Astrocyte (in vitro differentiated cells and primary cell): ENCODE results near the gene ITGAE. TPM values are rescaled to one million over a fixed set of nuclear protein-coding genes. Genes with fewer than 3 reads are reported as not detected.

ENCODE experiments used
- DNase-seq: peaks from one replicate; pipeline ENCODE4 v3.0.0-alpha.2; 2010; ENCODE audit warnings: low read depth
- FAIRE-seq: peaks from 2 replicates; lab custom pipeline; 2011; peaks lifted over from hg19 to GRCh38; lab: Jason Lieb, UNC
- H2AFZ ChIP-seq: 2 replicates; pipeline ENCODE4 v1.6.0; 2012; ENCODE audit warnings: low read depth, low read length, inconsistent platforms
- H3K27ac ChIP-seq: 2 replicates; pipeline ENCODE4 v1.5.1; 2011; ENCODE audit warnings: low read depth, low read length, inconsistent platforms
- H3K27me3 ChIP-seq: 2 replicates; pipeline ENCODE4 v1.6.0; 2011; ENCODE audit warnings: low read length, inconsistent platforms; ENCODE audit not compliant: insufficient read depth
- H3K36me3 ChIP-seq: 2 replicates; pipeline ENCODE4 v1.5.1; 2011; ENCODE audit warnings: low read length, inconsistent platforms; ENCODE audit not compliant: insufficient read depth
- H3K4me1 ChIP-seq: 2 replicates; pipeline ENCODE4 v1.5.1; 2011; ENCODE audit warnings: low read length, inconsistent platforms; ENCODE audit not compliant: insufficient read depth
- H3K4me2 ChIP-seq: 2 replicates; pipeline ENCODE4 v1.6.0; 2012; ENCODE audit warnings: low read length, inconsistent platforms
- H3K4me3 ChIP-seq: 2 replicates; pipeline ENCODE4 v1.5.1; 2011; ENCODE audit warnings: low read depth, mild to moderate bottlenecking, low read length, inconsistent platforms; ENCODE audit not compliant: insufficient read depth
- H3K79me2 ChIP-seq: 2 replicates; pipeline ENCODE4 v1.6.0; 2012; ENCODE audit warnings: mild to moderate bottlenecking, low read length, inconsistent platforms; ENCODE audit not compliant: insufficient read depth
- H3K9ac ChIP-seq: 2 replicates; pipeline ENCODE4 v1.6.0; 2012; ENCODE audit warnings: mild to moderate bottlenecking, low read length, inconsistent platforms
- H3K9me3 ChIP-seq: 2 replicates; pipeline ENCODE4 v1.5.1; 2012; ENCODE audit warnings: low read depth, mild to moderate bottlenecking, low read length, inconsistent platforms; ENCODE audit not compliant: insufficient read depth
- H4K20me1 ChIP-seq: 2 replicates; pipeline ENCODE4 v1.6.0; 2012; ENCODE audit warnings: low read length, inconsistent platforms; ENCODE audit not compliant: insufficient read depth
- H3K27ac Mint-ChIP-seq: one replicate; pipeline ENCODE4 v1.8.0; 2021; ENCODE audit warnings: mild to moderate bottlenecking, mixed read lengths; ENCODE audit not compliant: unreplicated experiment
- H3K27me3 Mint-ChIP-seq: one replicate; pipeline ENCODE4 v1.8.0; 2021; ENCODE audit warnings: low read depth, mixed read lengths; ENCODE audit not compliant: unreplicated experiment
- H3K36me3 Mint-ChIP-seq: one replicate; pipeline ENCODE4 v1.8.0; 2021; ENCODE audit warnings: low read depth, mixed read lengths; ENCODE audit not compliant: unreplicated experiment
- H3K4me1 Mint-ChIP-seq: one replicate; pipeline ENCODE4 v1.8.0; 2021; ENCODE audit warnings: low read depth, mixed read lengths; ENCODE audit not compliant: unreplicated experiment
- H3K4me3 Mint-ChIP-seq: one replicate; pipeline ENCODE4 v1.8.0; 2021; ENCODE audit warnings: mild to moderate bottlenecking, moderate library complexity, mixed read lengths; ENCODE audit not compliant: unreplicated experiment
- H3K9me3 Mint-ChIP-seq: one replicate; pipeline ENCODE4 v1.8.0; 2021; ENCODE audit warnings: mild to moderate bottlenecking, mixed read lengths; ENCODE audit not compliant: unreplicated experiment
- CTCF ChIP-seq: IDR thresholded peaks from 2 replicates; pipeline ENCODE4 v1.5.1; 2011; ENCODE audit warnings: low read depth, mild to moderate bottlenecking, inconsistent platforms, low read length, moderate library complexity; ENCODE audit not compliant: insufficient read depth
- EZH2 ChIP-seq: IDR thresholded peaks from 2 replicates; pipeline ENCODE4 v1.6.1; 2012; ENCODE audit warnings: mild to moderate bottlenecking, low read length, inconsistent platforms; ENCODE audit not compliant: insufficient read depth
- total RNA-seq: library from RNA; stranded (reverse); gene quantifications from 2 replicates; pipeline ENCODE4 v1.2.1, GENCODE V29; 2021

Gene ITGAE
- total RNA-seq, 1 donor from 2014 or later = 30.9 TPM

GRCh38 chr17:3681565-3681964 is 119.4 kb downstream of the ITGAE start:
- Histone ChIP-seq H3K79me2 (no peaks in the 10 kb centered on the region), H3K9ac (no peak overlapping the region), H3K4me1 (peaks cover 10% of the 10 kb centered on the region), H2AFZ (no peak overlapping the region), H3K4me2 (no peak overlapping the region), H3K27ac (no peak overlapping the region), H3K9me3 (no peaks in the 10 kb centered on the region), H4K20me1 (no peaks in the 10 kb centered on the region), H3K36me3 (no peaks in the 10 kb centered on the region), H3K27me3 (peaks cover 15% of the 10 kb centered on the region), H3K4me3 (no peak overlapping the region)
- Mint-ChIP-seq H3K27me3 (peaks cover 13% of the 10 kb centered on the region), H3K4me1 (peaks cover 11% of the 10 kb centered on the region), H3K9me3 (no peaks in the 10 kb centered on the region), H3K27ac (no peak overlapping the region), H3K36me3 (peaks cover 4% of the 10 kb centered on the region), H3K4me3 (no peak overlapping the region)
- TF ChIP-seq EZH2 (no peak), CTCF (no peak)
- no peak for FAIRE-seq
- no peak for DNase-seq

GRCh38 chr17:3681057-3681456 is 119.9 kb downstream of the ITGAE start:
- Histone ChIP-seq H3K27me3 (peaks cover 15% of the 10 kb centered on the region), H3K4me3 (no peak overlapping the region), H3K36me3 (no peaks in the 10 kb centered on the region), H2AFZ (no peak overlapping the region), H3K4me1 (peaks cover 10% of the 10 kb centered on the region), H3K27ac (no peak overlapping the region), H3K79me2 (no peaks in the 10 kb centered on the region), H4K20me1 (no peaks in the 10 kb centered on the region), H3K9me3 (no peaks in the 10 kb centered on the region), H3K9ac (no peak overlapping the region), H3K4me2 (no peak overlapping the region)
- FAIRE-seq (no peak), DNase-seq (no peak)
- no peak for TF ChIP-seq CTCF
- no peak for TF ChIP-seq EZH2
- H3K9me3 Mint-ChIP-seq = no peaks in the 10 kb centered on the region
- H3K27ac Mint-ChIP-seq = no peak overlapping the region
- no peak overlapping the region for H3K4me3 Mint-ChIP-seq
- peaks cover 17% of the 10 kb centered on the region for H3K27me3 Mint-ChIP-seq
- peaks cover 4% of the 10 kb centered on the region for H3K36me3 Mint-ChIP-seq
- H3K4me1 Mint-ChIP-seq = peaks cover 11% of the 10 kb centered on the region

GRCh38 chr17:3679531-3680126 is 121.4 kb downstream of the ITGAE start:
- H3K27ac Mint-ChIP-seq = no peak overlapping the region
- Histone ChIP-seq H3K4me2 (no peak overlapping the region), H3K4me3 (no peak overlapping the region), H3K79me2 (no peaks in the 10 kb centered on the region), H3K4me1 (peaks cover 10% of the 10 kb centered on the region), H3K9ac (no peak overlapping the region), H3K27me3 (peaks cover 10% of the 10 kb centered on the region), H3K9me3 (no peaks in the 10 kb centered on the region), H4K20me1 (no peaks in the 10 kb centered on the region), H3K36me3 (no peaks in the 10 kb centered on the region), H3K27ac (no peak overlapping the region), H2AFZ (no peak overlapping the region)
- peaks cover 11% of the 10 kb centered on the region for H3K4me1 Mint-ChIP-seq
- H3K36me3 Mint-ChIP-seq = peaks cover 7% of the 10 kb centered on the region
- H3K27me3 Mint-ChIP-seq = peaks cover 17% of the 10 kb centered on the region
- no peaks in the 10 kb centered on the region for H3K9me3 Mint-ChIP-seq
- DNase-seq (no peak), FAIRE-seq (no peak)
- TF ChIP-seq CTCF = no peak
- no peak for TF ChIP-seq EZH2
- H3K4me3 Mint-ChIP-seq = no peak overlapping the region
